HCT116 (cell line): ENCODE measurements around the gene RPTOR.

Experiments used
- POLR2A ChIP-seq: IDR thresholded peaks from 2 replicates; pipeline ENCODE4 v1.7.0; 2011; ENCODE audit warnings: borderline replicate concordance; ENCODE audit not compliant: insufficient read depth, insufficient read length; ENCODE audit errors: extremely low read depth
- RAD21 ChIP-seq: IDR thresholded peaks from 2 replicates; pipeline ENCODE4 v1.6.1; 2012; ENCODE audit warnings: low read depth, mild to moderate bottlenecking
- TF ChIP-seq, protein P1 (sequence below), 3 experiments: fragments of 200-600 bp in 1 of 3; sonication (generic) in 1 of 3; IDR thresholded peaks in 2 of 3; conservative IDR thresholded peaks in 1 of 3; 2 replicates each; pipeline ENCODE4 v1.5.1; 2012 to 2017; ENCODE audit warnings: low read depth in 2 of 3, low read length in 2 of 3, antibody characterized with exemption in 1 of 3, borderline replicate concordance in 1 of 3, control low read depth in 1 of 3, mild to moderate bottlenecking in 1 of 3, mixed read lengths in 1 of 3, mixed run types in 1 of 3, moderate library complexity in 1 of 3; ENCODE audit not compliant: insufficient read depth in 1 of 3
- TF ChIP-seq, protein P2 (sequence below): IDR thresholded peaks from 2 replicates; pipeline ENCODE4 v1.6.1; 2012

DNA sequence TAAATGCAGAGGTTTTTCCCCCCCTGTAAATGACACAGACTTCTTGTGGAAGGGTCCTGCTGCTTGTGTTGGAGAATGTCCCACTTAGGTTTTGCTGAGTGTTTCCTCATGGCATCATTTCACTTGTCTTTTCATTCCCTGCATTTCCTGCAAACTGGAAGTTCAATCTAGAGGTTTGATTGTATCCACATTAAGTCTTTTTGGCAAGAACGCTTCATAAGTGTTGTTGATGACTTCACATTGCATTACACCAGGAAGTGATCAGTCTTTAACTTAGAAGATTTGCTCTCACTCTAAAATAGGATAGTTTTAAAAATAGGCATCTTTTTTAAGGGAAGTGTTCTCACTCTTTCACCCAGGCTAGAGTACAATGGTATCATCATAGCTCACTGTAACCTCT is 67.2 kb downstream of the RPTOR start:
- TF ChIP-seq, protein P1, sequence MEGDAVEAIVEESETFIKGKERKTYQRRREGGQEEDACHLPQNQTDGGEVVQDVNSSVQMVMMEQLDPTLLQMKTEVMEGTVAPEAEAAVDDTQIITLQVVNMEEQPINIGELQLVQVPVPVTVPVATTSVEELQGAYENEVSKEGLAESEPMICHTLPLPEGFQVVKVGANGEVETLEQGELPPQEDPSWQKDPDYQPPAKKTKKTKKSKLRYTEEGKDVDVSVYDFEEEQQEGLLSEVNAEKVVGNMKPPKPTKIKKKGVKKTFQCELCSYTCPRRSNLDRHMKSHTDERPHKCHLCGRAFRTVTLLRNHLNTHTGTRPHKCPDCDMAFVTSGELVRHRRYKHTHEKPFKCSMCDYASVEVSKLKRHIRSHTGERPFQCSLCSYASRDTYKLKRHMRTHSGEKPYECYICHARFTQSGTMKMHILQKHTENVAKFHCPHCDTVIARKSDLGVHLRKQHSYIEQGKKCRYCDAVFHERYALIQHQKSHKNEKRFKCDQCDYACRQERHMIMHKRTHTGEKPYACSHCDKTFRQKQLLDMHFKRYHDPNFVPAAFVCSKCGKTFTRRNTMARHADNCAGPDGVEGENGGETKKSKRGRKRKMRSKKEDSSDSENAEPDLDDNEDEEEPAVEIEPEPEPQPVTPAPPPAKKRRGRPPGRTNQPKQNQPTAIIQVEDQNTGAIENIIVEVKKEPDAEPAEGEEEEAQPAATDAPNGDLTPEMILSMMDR (IDR thresholded peaks at IDR 0.05 in 2 of 3, conservative IDR thresholded peaks at IDR 0.05 in 1 of 3; ENCODE audit: borderline replicate concordance in 1 of 3, insufficient read depth in 1 of 3, low read depth in 2 of 3, low read length in 2 of 3), result no peak
- TF ChIP-seq, protein P2, sequence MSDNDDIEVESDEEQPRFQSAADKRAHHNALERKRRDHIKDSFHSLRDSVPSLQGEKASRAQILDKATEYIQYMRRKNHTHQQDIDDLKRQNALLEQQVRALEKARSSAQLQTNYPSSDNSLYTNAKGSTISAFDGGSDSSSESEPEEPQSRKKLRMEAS, result no peak
- TF ChIP-seq RAD21 (no peak), POLR2A (no peak)
